Neural cell (in vitro differentiated cells): Measurements from ENCODE around the gene IFTAP. TPM values are rescaled to one million over a fixed set of nuclear protein-coding genes. Genes with fewer than 3 reads are reported as not detected.
"Not testable (repeated sequence)": the region's sequence is repeated elsewhere in the genome, so short reads cannot be mapped to it uniquely, and the experiment has no call there.

ENCODE experiments used
- H2AFZ ChIP-seq: fragments of 200-600, 300-800 bp; sonication (generic), shearing (Covaris generic); 2 replicates; pipeline ENCODE4 v1.6.0; 2014; ENCODE audit warnings: low read depth, mild to moderate bottlenecking, antibody characterized with exemption, low read length, moderate library complexity
- H3F3A ChIP-seq: fragments of 200-600 bp; shearing (Covaris generic); 2 replicates; pipeline ENCODE4 v1.6.1; 2016; ENCODE audit warnings: mild to moderate bottlenecking, moderate library complexity, mixed read lengths, antibody characterized with exemption, low read length; ENCODE audit not compliant: insufficient read depth, poor library complexity, severe bottlenecking
- H3K27ac ChIP-seq: fragments of 200-600, 300-800 bp; sonication (generic), shearing (Covaris generic); 2 replicates; pipeline ENCODE4 v1.5.1; 2014; ENCODE audit warnings: mild to moderate bottlenecking, low read length, moderate library complexity
- H3K27me3 ChIP-seq: fragments of 300-800, 200-600 bp; sonication (generic), shearing (Covaris generic); 2 replicates; pipeline ENCODE4 v1.6.0; 2014; ENCODE audit warnings: mild to moderate bottlenecking, low read depth, low read length, moderate library complexity; ENCODE audit not compliant: insufficient read depth
- H3K36me3 ChIP-seq: fragments of 300-800, 200-600 bp; sonication (generic), shearing (Covaris generic); 2 replicates; pipeline ENCODE4 v1.5.1; 2014; ENCODE audit warnings: mild to moderate bottlenecking, antibody characterized with exemption, low read length, moderate library complexity; ENCODE audit not compliant: insufficient read depth
- H3K4me2 ChIP-seq: fragments of 300-800, 200-600 bp; sonication (generic), shearing (Covaris generic); 2 replicates; pipeline ENCODE4 v1.6.0; 2014; ENCODE audit warnings: mild to moderate bottlenecking, low read length
- H3K4me3 ChIP-seq: fragments of 300-800, 200-600 bp; sonication (generic), shearing (Covaris generic); 2 replicates; pipeline ENCODE4 v1.5.1; 2014; ENCODE audit warnings: mild to moderate bottlenecking, low read length, moderate library complexity
- H3K79me2 ChIP-seq: fragments of 200-600 bp; shearing (Covaris generic); replicated peaks from 2 replicates; pipeline ENCODE4 v1.6.0; 2014; ENCODE audit warnings: mild to moderate bottlenecking, low read length, moderate library complexity; ENCODE audit not compliant: insufficient read depth
- H3K9ac ChIP-seq: fragments of 300-800, 200-600 bp; sonication (generic), shearing (Covaris generic); 2 replicates; pipeline ENCODE4 v1.6.1; 2016; ENCODE audit warnings: mild to moderate bottlenecking, low read length, mixed read lengths
- H3K9me2 ChIP-seq: fragments of 200-600 bp; shearing (Covaris generic); 2 replicates; pipeline ENCODE4 v1.6.1; 2016; ENCODE audit warnings: mild to moderate bottlenecking, low read length, mixed read lengths; ENCODE audit not compliant: insufficient read depth
- H3K9me3 ChIP-seq: fragments of 200-600, 300-800 bp; sonication (generic), shearing (Covaris generic); 2 replicates; pipeline ENCODE4 v1.6.1; 2016; ENCODE audit warnings: mild to moderate bottlenecking, mixed run types, low read length, moderate library complexity, mixed read lengths
- H4K20me1 ChIP-seq: fragments of 200-600 bp; shearing (Covaris generic); 2 replicates; pipeline ENCODE4 v1.6.1; 2016; ENCODE audit warnings: mild to moderate bottlenecking, mixed run types; ENCODE audit not compliant: insufficient read depth
- CTCF ChIP-seq: fragments of 450-650 bp; IDR thresholded peaks from 2 replicates; pipeline ENCODE4 v1.5.1; 2014; ENCODE audit warnings: antibody characterized with exemption, mild to moderate bottlenecking, moderate library complexity; ENCODE audit not compliant: poor library complexity, severe bottlenecking
- EP300 ChIP-seq: fragments of 450-650 bp; conservative IDR thresholded peaks from 2 replicates; pipeline ENCODE4 v1.6.1; 2014; ENCODE audit warnings: antibody characterized with exemption, mild to moderate bottlenecking, moderate library complexity; ENCODE audit not compliant: poor library complexity, severe bottlenecking
- EZH2 ChIP-seq: fragments of 200-600, 300-800 bp; shearing (Covaris generic), sonication (generic); IDR thresholded peaks from 2 replicates; pipeline ENCODE4 v1.6.1; 2014; ENCODE audit warnings: antibody characterized with exemption, low read length, borderline replicate concordance, mild to moderate bottlenecking; ENCODE audit not compliant: insufficient read depth, poor library complexity, severe bottlenecking
- MXI1 ChIP-seq: fragments of 450-650 bp; conservative IDR thresholded peaks from 2 replicates; pipeline ENCODE4 v1.6.1; 2014; ENCODE audit warnings: antibody characterized with exemption, mild to moderate bottlenecking; ENCODE audit not compliant: poor library complexity, severe bottlenecking
- POLR2AphosphoS5 ChIP-seq: IDR thresholded peaks from 2 replicates; pipeline ENCODE4 v1.6.1; 2012
- RAD21 ChIP-seq: fragments of 450-650 bp; conservative IDR thresholded peaks from 2 replicates; pipeline ENCODE4 v1.6.1; 2014; ENCODE audit warnings: antibody characterized with exemption, mild to moderate bottlenecking, moderate library complexity
- REST ChIP-seq: IDR thresholded peaks from 2 replicates; pipeline ENCODE4 v1.6.1; 2012; ENCODE audit warnings: borderline replicate concordance
- SMC3 ChIP-seq: fragments of 450-650 bp; conservative IDR thresholded peaks from 2 replicates; pipeline ENCODE4 v1.6.1; 2014; ENCODE audit warnings: antibody characterized with exemption, mild to moderate bottlenecking, moderate library complexity; ENCODE audit not compliant: poor library complexity
- TAF1 ChIP-seq: IDR thresholded peaks from 2 replicates; pipeline ENCODE4 v1.6.1; 2012; ENCODE audit warnings: low read depth
- polyA plus RNA-seq: library from polyadenylated mRNA; depleted of rRNA; stranded (reverse); fragments of >200 nt; gene quantifications from 2 replicates; pipeline ENCODE4 v1.2.3, GENCODE V29; 2014

IFTAP gene
- polyA plus RNA-seq, 1 donor from 2014 or later: 71.9 TPM

GRCh38 chr11:36557390-36557789 is 36.9 kb upstream of the IFTAP start:
- H2AFZ ChIP-seq, H3K4me3 ChIP-seq: not testable (repeated sequence)

GRCh38 chr11:36557991-36558390 is 36.3 kb upstream of the IFTAP start:
- Histone ChIP-seq H3K4me2 (no peak overlapping the region), H4K20me1 (no peaks in the 10 kb centered on the region), H3K4me3 (no peak overlapping the region), H3K27me3 (no peaks in the 10 kb centered on the region), H3F3A (no peaks in the 10 kb centered on the region), H2AFZ (no peak overlapping the region), H3K9me3 (no peaks in the 10 kb centered on the region), H3K27ac (no peak overlapping the region), H3K9me2 (no peaks in the 10 kb centered on the region), H3K9ac (no peak overlapping the region), H3K79me2 (no peaks in the 10 kb centered on the region), H3K36me3 (no peaks in the 10 kb centered on the region)
- TF ChIP-seq MXI1 (no peak), REST (no peak), SMC3 (no peak), EZH2 (no peak), CTCF (no peak), TAF1 (no peak), EP300 (no peak), POLR2AphosphoS5 (no peak), RAD21 (no peak)

More at GRCh38 chr11:36557390-36557789, 36.9 kb upstream of the IFTAP start:
- H3K79me2 ChIP-seq, H3K9me3 ChIP-seq, H3K27ac ChIP-seq, H3K36me3 ChIP-seq, H3K9ac ChIP-seq, H3F3A ChIP-seq, H4K20me1 ChIP-seq, H3K9me2 ChIP-seq, H3K27me3 ChIP-seq, H3K4me2 ChIP-seq: not testable (repeated sequence)
